ENCODE data around the gene GRM3.
A peak's percentile ranks its signal among the peaks of the same experiment; 100 is the strongest.

Gene GRM3

DNA sequence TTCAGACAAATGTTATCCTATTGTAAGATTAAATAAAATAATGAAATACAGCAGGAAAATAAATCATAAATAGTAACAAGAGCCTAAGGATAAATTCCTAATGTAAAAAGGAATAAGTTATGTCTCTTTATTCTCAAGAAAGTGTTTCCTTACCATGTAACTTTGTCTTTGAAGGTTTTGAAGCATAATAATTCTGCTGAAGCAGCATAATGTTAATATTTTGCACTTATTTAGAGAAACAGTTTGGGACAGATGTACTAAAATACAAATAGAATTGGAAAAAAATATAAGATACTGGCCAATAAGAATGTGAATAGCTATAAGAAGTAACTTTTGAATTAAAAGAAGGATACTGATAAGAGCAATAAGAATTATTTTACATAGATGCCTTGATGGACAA, 45.7 kb downstream of the GRM3 start:
- DNase-seq, result no peak

GRCh38 chr7:86692755-86693154, 49.0 kb downstream of the GRM3 start:
- no peak for DNase-seq

DNA sequence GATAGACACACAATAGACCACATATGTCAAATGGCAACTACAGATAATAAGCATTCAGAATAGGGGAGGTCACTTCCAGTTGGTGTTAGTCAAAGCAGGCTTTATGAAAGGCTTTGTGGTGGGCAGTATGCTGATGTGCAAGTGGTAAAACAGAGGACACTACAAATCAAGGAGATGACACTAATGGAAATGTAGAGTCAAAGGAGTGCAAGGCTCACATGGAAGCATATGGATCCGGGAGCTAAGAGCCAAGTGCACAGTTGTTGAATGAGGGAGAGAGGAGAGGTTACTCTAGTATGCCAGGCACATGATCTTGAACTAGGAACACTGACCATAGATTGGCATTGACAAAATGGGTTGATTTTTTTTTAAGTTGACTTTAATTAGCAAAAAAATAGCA, 62.7 kb downstream of the GRM3 start:
- DNase-seq, result no peak

DNA sequence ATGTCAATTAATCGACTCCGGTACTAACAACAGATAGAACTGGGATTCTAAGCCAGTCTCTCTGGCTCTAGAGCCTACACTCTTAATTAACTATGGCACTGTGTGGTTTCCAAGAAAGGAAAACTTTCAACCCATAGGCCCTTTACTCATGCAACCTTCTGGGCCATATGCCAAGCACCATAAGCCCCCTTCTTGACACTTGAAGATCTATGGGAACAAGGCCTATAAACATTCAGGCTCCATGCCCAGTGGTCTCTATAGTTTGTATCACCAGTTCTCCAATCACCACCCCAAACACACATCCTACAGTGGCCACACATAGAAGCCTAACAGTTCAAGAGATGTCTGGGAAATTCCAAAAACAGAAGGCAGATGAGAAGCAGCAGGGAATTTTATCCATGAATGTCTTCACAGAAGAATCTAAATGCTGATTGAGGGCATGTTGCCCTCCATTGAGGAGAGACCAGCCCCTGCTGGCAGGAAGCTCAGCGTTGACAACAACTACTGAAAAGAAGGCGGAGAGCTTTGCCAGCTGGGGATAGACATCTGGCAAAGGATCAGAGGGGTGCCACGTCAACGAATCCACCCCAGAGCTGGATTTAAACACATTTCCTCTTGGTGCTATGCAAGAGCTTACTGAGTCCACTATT, 64.4 kb downstream of the GRM3 start:
- DNase-seq, result peak in 55 of 58 donors; percentile 3 to 91 (median 58)

- no peak for DNase-seq
Measured at GRCh38 chr7:86720306-86720705, 76.6 kb downstream of the GRM3 start.

DNA sequence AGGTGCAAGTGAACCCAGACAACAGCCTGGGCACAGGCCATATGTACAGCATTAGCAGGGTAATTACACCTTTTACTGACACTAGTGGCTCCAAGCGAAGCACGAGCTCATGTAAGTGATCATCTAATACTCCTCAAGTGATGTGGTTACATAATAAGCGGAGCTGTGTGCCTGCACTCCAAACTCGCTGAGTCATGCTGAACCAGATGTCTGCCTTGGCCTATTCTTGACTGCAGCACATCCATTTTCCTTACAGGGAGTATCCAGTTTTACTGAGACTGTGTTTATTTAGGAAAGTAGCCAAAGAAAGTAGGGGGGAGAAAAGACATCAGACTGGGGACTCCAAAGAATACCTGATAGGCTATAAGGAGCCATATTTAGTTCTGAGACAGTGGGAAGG, 90.1 kb downstream of the GRM3 start:
- peak in 2 of 58 donors; percentile 8 for DNase-seq

DNA sequence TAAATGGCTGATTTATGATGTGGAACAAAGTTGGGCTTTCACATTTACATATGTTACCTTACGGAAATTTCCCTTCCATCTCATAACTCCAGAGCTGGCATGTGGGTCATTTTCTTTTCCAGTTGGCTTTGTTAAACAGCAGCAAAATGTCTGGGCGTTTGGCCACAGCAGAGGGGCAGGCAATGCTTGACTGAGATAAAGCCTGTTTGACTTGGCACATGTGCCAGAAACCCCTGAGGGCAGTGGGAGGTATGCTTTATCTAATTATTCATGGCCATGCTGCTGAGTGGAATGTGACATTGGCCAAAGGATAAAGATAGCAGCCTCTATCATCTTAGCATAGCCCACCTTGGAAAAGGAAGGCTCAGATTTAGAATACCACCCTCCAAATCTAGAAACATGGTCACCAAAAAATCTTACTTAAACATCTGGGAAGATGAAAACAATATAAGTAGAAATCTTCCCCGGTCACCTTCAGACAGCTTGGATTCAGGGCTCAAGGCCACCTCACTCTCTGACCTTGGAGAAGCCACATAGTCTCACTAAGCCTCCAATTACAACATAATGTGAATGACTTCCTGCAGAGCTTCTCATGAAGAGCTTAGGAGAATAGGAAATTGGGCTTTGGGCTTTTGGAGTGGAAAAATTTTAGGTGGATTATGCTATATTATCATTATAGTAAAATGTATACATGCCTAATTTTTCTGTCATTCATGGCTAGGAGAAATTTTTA, 101.5 kb downstream of the GRM3 start:
- no peak for DNase-seq

GRCh38 chr7:86747698-86748097, 104.0 kb downstream of the GRM3 start:
- peak in 7 of 58 donors; percentile 2 to 56 (median 29) for DNase-seq

GRCh38 chr7:86748201-86748600, 104.5 kb downstream of the GRM3 start:
- no peak for DNase-seq

GRCh38 chr7:86748843-86749719, 105.4 kb downstream of the GRM3 start:
- DNase-seq, result no peak

- DNase-seq, result no peak
Measured at GRCh38 chr7:86749741-86750665, 106.3 kb downstream of the GRM3 start.

- DNase-seq, result no peak
Measured at GRCh38 chr7:86760236-86760635, 116.5 kb downstream of the GRM3 start.

GRCh38 chr7:86762129-86762528, 118.4 kb downstream of the GRM3 start:
- DNase-seq, result no peak

GRCh38 chr7:86765931-86766330, 122.2 kb downstream of the GRM3 start:
- DNase-seq, result no peak

DNA sequence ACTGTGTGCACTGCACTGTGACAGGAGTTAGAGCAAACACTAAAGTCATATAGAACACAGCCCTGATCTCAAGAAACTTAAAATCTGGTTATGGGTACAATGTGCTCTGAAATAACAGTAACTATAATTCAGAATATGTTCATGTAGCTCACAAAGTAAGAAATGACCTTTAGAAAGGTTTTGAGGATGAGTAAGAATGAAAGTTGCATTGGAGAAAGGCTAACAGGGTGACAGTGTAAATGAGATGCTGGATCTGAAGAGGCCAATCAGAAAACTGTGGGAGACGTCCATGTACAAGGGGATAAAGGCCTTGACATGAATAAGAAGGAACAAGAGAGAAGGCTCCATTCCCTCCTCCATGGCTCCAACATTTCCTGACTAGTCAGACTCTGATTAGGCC, 124.7 kb downstream of the GRM3 start:
- no peak for DNase-seq

GRCh38 chr7:86768967-86769760, 125.5 kb downstream of the GRM3 start:
- DNase-seq, result no peak

DNA sequence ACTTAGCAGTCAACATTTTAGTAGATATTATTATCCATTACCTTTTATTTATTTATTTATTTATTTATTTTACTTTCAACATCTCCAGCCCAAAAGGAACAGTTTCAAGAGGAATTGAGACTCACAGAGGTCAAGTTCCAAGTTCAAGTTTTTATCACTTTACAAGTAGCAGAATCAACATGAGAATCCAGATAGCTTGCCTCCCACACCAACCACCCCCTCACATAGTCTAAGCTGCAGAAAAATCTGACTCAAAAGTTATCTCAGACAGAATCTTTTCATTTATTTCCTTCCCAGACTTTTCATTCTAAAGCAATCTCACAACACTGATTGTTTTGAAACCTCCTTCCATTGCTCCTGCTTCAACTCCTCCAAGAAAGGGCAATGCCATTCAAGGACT, 129.6 kb downstream of the GRM3 start:
- no peak for DNase-seq

GRCh38 chr7:86775203-86775602, 131.5 kb downstream of the GRM3 start:
- no peak for DNase-seq

DNA sequence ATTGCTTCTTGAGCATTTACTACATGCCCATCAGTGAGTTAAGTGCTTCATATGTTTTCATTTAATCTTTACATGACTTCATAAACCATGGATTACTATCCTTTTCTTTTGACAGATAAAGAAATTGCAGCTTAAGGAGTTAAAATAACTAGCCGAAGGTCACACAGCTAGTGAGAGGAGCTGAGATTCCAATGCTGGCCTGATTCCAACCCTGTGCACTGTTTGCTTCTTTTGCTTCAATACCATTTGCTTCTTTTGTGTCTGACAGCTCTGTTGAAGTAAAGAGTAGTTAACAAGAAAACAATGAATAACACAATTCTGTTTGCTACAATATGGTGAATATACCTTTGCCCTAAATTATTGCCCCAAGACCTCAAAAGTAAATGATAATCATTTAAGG, 132.4 kb downstream of the GRM3 start:
- peak in 1 of 58 donors; percentile 47 for DNase-seq

DNA sequence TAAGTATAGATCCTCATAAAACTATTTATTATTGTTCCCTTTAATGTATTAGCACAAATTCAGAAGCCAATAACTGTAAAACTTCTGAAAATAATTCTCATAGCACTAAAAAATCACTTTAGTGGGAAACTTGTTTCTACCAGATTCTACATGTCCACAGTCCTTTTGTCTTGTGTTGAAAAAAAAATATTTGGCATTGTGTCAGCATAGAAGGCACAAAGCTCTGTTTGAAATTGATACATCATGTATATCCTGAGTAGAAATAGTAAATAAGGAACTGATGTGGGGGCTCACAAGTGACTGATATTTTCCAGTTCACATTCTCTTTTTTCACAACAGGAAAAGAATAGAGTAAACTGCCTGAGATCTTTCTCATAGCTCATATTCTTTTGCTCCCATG, 134.6 kb downstream of the GRM3 start:
- DNase-seq, result no peak

Data from anterior cingulate cortex (tissue), 58 donors.